IMR-90 (cell line): ENCODE results near the gene SLC6A6. TPM values are rescaled to one million over a fixed set of nuclear protein-coding genes. Genes with fewer than 3 reads are reported as not detected.

Source experiments
- ATAC-seq: fragments of 200-7000 bp; cut with Tn5 transposase; 2 replicates; pipeline ENCODE4 v1.9.1; 2020; ENCODE audit warnings: low read depth, mild to moderate bottlenecking, moderate library complexity
- BruUV-seq: library from RNA; stranded (reverse); fragments of 400-500 nt; replicated peaks from 2 replicates; lab custom pipeline; 2021; lab: Mats Ljungman, UMichigan
- CTCF ChIA-PET: fragments of 300-600 bp; formaldehyde crosslinking; extraction: SDS; loops from one replicate; lab custom pipeline; 2021; ENCODE audit warnings: antibody characterized with exemption; lab: Yijun Ruan, JAX
- POLR2A ChIA-PET: fragments of 300-600 bp; sonication (Branson Sonifier 250); formaldehyde crosslinking; loops from one replicate; lab custom pipeline; 2022; ENCODE audit warnings: antibody characterized with exemption; ENCODE audit not compliant: unreplicated experiment; lab: Charles Lee
- DNase-seq: peaks from one replicate; pipeline ENCODE4 v3.0.0; 2013
- H2AFZ ChIP-seq: replicated peaks from 2 replicates; pipeline ENCODE3; 2013; ENCODE audit warnings: low read length, mild to moderate bottlenecking; ENCODE audit not compliant: poor library complexity
- H2AK5ac ChIP-seq: 2 replicates; pipeline ENCODE4 v1.6.1; 2013; ENCODE audit warnings: low read depth, low read length, inconsistent platforms
- H2AK9ac ChIP-seq: replicated peaks from 2 replicates; pipeline ENCODE3; 2013; ENCODE audit warnings: mild to moderate bottlenecking, low read depth, low read length, moderate library complexity; ENCODE audit not compliant: poor library complexity
- H2BK120ac ChIP-seq: 2 replicates; pipeline ENCODE4 v1.6.1; 2013; ENCODE audit warnings: low read depth, low read length, inconsistent platforms
- H2BK15ac ChIP-seq: 3 replicates; pipeline ENCODE4 v1.6.1; 2013; ENCODE audit warnings: low read depth, low read length, inconsistent platforms
- H2BK20ac ChIP-seq: 2 replicates; pipeline ENCODE4 v1.6.1; 2013; ENCODE audit warnings: low read depth, mild to moderate bottlenecking, inconsistent platforms, low read length, moderate library complexity
- H2BK5ac ChIP-seq: 2 replicates; pipeline ENCODE4 v1.6.1; 2013; ENCODE audit warnings: mild to moderate bottlenecking, low read depth, low read length, inconsistent platforms; ENCODE audit not compliant: poor library complexity, severe bottlenecking
- H3K14ac ChIP-seq: replicated peaks from 2 replicates; pipeline ENCODE4 v1.6.1; 2013; ENCODE audit warnings: low read depth, low read length, inconsistent platforms
- H3K18ac ChIP-seq: 2 replicates; pipeline ENCODE4 v1.6.1; 2013; ENCODE audit warnings: low read depth, low read length, control low read depth
- H3K23ac ChIP-seq: 2 replicates; pipeline ENCODE4 v1.6.1; 2013; ENCODE audit warnings: low read depth, low read length, inconsistent platforms
- H3K27ac ChIP-seq: 2 replicates; pipeline ENCODE4 v1.5.1; 2013; ENCODE audit warnings: mild to moderate bottlenecking, control low read depth, low read length; ENCODE audit not compliant: insufficient read depth
- H3K27me3 ChIP-seq: 2 replicates; pipeline ENCODE4 v1.6.1; 2013; ENCODE audit warnings: low read length; ENCODE audit not compliant: control insufficient read depth, insufficient read depth
- H3K36me3 ChIP-seq: 2 replicates; pipeline ENCODE4 v1.6.1; 2013; ENCODE audit warnings: low read length, mixed read lengths; ENCODE audit not compliant: control insufficient read depth, insufficient read depth
- H3K4ac ChIP-seq: 2 replicates; pipeline ENCODE4 v1.6.1; 2013; ENCODE audit warnings: low read depth, low read length, inconsistent platforms
- H3K4me1 ChIP-seq: 2 replicates; pipeline ENCODE4 v1.6.1; 2013; ENCODE audit warnings: low read length, mixed read lengths; ENCODE audit not compliant: control insufficient read depth, insufficient read depth
- H3K4me2 ChIP-seq: 2 replicates; pipeline ENCODE4 v1.6.1; 2013; ENCODE audit warnings: low read depth, mild to moderate bottlenecking, control low read depth, low read length, moderate library complexity
- H3K4me3 ChIP-seq: 2 replicates; pipeline ENCODE4 v1.5.1; 2013; ENCODE audit warnings: low read depth, mild to moderate bottlenecking, control low read depth, low read length, moderate library complexity; ENCODE audit not compliant: insufficient read depth
- H3K56ac ChIP-seq: 2 replicates; pipeline ENCODE4 v1.6.1; 2013; ENCODE audit warnings: low read length, inconsistent platforms; ENCODE audit not compliant: insufficient read depth; ENCODE audit errors: extremely low read depth
- H3K79me1 ChIP-seq, 2 experiments: 2 replicates each; pipeline ENCODE4 v1.6.1; 2013; ENCODE audit warnings: low read length in 2 of 2, inconsistent platforms in 1 of 2, low read depth in 1 of 2
- H3K9ac ChIP-seq: 2 replicates; pipeline ENCODE4 v1.6.1; 2013; ENCODE audit warnings: low read depth, low read length, control low read depth
- H3K9me1 ChIP-seq: 2 replicates; pipeline ENCODE4 v1.6.1; 2013; ENCODE audit warnings: low read length, inconsistent platforms; ENCODE audit not compliant: insufficient read depth
- H3K9me3 ChIP-seq: 2 replicates; pipeline ENCODE4 v1.6.1; 2013; ENCODE audit warnings: low read length; ENCODE audit not compliant: control insufficient read depth, insufficient read depth
- H4K20me1 ChIP-seq: 2 replicates; pipeline ENCODE4 v1.6.1; 2013; ENCODE audit warnings: low read length, inconsistent platforms; ENCODE audit not compliant: insufficient read depth
- H4K5ac ChIP-seq: 2 replicates; pipeline ENCODE4 v1.6.1; 2013; ENCODE audit warnings: mild to moderate bottlenecking, low read depth, low read length, control low read depth
- H4K8ac ChIP-seq, 2 experiments: 2 replicates each; pipeline ENCODE4 v1.6.1; 2013; ENCODE audit warnings: low read depth in 2 of 2, low read length in 2 of 2, control low read depth in 1 of 2, inconsistent platforms in 1 of 2
- H4K91ac ChIP-seq: 2 replicates; pipeline ENCODE4 v1.6.1; 2013; ENCODE audit warnings: low read depth, low read length, inconsistent platforms; ENCODE audit not compliant: insufficient read depth
- BHLHE40 ChIP-seq: fragments of 150-350 bp; IDR thresholded peaks from 2 replicates; pipeline ENCODE4 v1.6.1; 2016; ENCODE audit warnings: mild to moderate bottlenecking, low read depth, low read length
- CEBPB ChIP-seq: IDR thresholded peaks from 2 replicates; pipeline ENCODE4 v1.6.1; 2012; ENCODE audit warnings: low read depth, low read length, improper control_type of control experiment
- CHD1 ChIP-seq: IDR thresholded peaks from 2 replicates; pipeline ENCODE4 v1.6.1; 2012; ENCODE audit warnings: low read depth, low read length, improper control_type of control experiment
- CTCF ChIP-seq: conservative IDR thresholded peaks from 2 replicates; pipeline ENCODE4 v1.5.1; 2012; ENCODE audit warnings: mild to moderate bottlenecking, low read depth, low read length, improper control_type of control experiment
- ELK1 ChIP-seq: fragments of 150-350 bp; IDR thresholded peaks from 2 replicates; pipeline ENCODE4 v1.6.1; 2016; ENCODE audit warnings: low read depth, mild to moderate bottlenecking, low read length, moderate library complexity, borderline replicate concordance
- FOS ChIP-seq: fragments of 150-350 bp; IDR thresholded peaks from 2 replicates; pipeline ENCODE4 v1.6.1; 2016; ENCODE audit warnings: low read depth, low read length
- MAFK ChIP-seq: IDR thresholded peaks from 2 replicates; pipeline ENCODE4 v1.6.1; 2012; ENCODE audit warnings: low read depth, low read length, improper control_type of control experiment
- MAZ ChIP-seq: IDR thresholded peaks from 2 replicates; pipeline ENCODE4 v1.6.1; 2012; ENCODE audit warnings: low read depth, mild to moderate bottlenecking, low read length, improper control_type of control experiment, moderate library complexity, borderline replicate concordance
- MXI1 ChIP-seq: IDR thresholded peaks from 2 replicates; pipeline ENCODE4 v1.6.1; 2012; ENCODE audit warnings: low read depth, mild to moderate bottlenecking, low read length, moderate library complexity, borderline replicate concordance
- NFE2L2 ChIP-seq: fragments of 150-350 bp; IDR thresholded peaks from 2 replicates; pipeline ENCODE4 v1.6.1; 2016; ENCODE audit warnings: low read depth, mild to moderate bottlenecking, low read length
- POLR2A ChIP-seq: IDR thresholded peaks from 2 replicates; pipeline ENCODE4 v1.6.1; 2012; ENCODE audit warnings: mild to moderate bottlenecking, low read depth, low read length
- RAD21 ChIP-seq: IDR thresholded peaks from 2 replicates; pipeline ENCODE4 v1.6.1; 2012; ENCODE audit warnings: low read length, improper control_type of control experiment
- RCOR1 ChIP-seq: IDR thresholded peaks from 2 replicates; pipeline ENCODE4 v1.6.1; 2012; ENCODE audit warnings: mild to moderate bottlenecking, low read length, improper control_type of control experiment; ENCODE audit not compliant: insufficient replicate concordance
- RFX5 ChIP-seq: IDR thresholded peaks from 2 replicates; pipeline ENCODE4 v1.8.0; 2012; ENCODE audit warnings: low read depth, mild to moderate bottlenecking, low read length, moderate library complexity
- SMC3 ChIP-seq: fragments of 150-350 bp; IDR thresholded peaks from 2 replicates; pipeline ENCODE4 v1.6.1; 2016; ENCODE audit warnings: low read depth, mild to moderate bottlenecking, antibody characterized with exemption, low read length, moderate library complexity
- USF2 ChIP-seq: fragments of 150-350 bp; IDR thresholded peaks from 2 replicates; pipeline ENCODE4 v1.6.1; 2017; ENCODE audit warnings: mild to moderate bottlenecking, antibody characterized with exemption, low read length, low read depth
- WGBS, 2 experiments: methylation state at CpG; one replicate each; pipeline versions ENCODE4 v1.1.5 to v1.1.7; 2013; ENCODE audit warnings: missing lambda C conversion rate in 2 of 2; ENCODE audit not compliant: insufficient read length in 1 of 2; ENCODE audit errors: extremely low coverage in 2 of 2; 5-methylcytosine and 5-hydroxymethylcytosine counted together
- dilution Hi-C: fragments of 300-500 bp; cut with HindIII; formaldehyde crosslinking; loops from one replicate; pipeline ENCODE4 v1.14.3; 2018; ENCODE audit warnings: low sequenced_read_pairs; ENCODE audit not compliant: unreplicated experiment
- in situ Hi-C: fragments of 300-500 bp; cut with MboI; formaldehyde crosslinking; loops from 3 replicates; pipeline ENCODE4 v1.14.3; 2019; ENCODE audit warnings: low sequenced_read_pairs, inconsistent platforms, mixed read lengths
- intact Hi-C: fragments of 100-400 bp; cut with micrococcal nuclease; formaldehyde crosslinking; loops from 2 replicates; pipeline ENCODE4 v1.10.0; 2022
- polyA plus RNA-seq, 3 experiments: library from polyadenylated mRNA; depleted of rRNA; stranded (reverse); fragments of >200 nt; gene quantifications; 2 replicates each; pipeline ENCODE4 v1.2.3, GENCODE V29; 2012; ENCODE audit warnings: low replicate concordance in 1 of 3
- total RNA-seq: library from RNA; depleted of rRNA; stranded (reverse); fragments of >200 nt; gene quantifications from 2 replicates; pipeline ENCODE4 v1.2.3, GENCODE V29; 2012

Gene SLC6A6
- total and polyA plus RNA-seq, 2 of the 4 experiments (the other 2 are of a cell fraction): 29.9 to 39.4 TPM

GRCh38 chr3:14533457-14533958 is 131.1 kb downstream of the SLC6A6 start:
- Histone ChIP-seq H2BK20ac (no peak overlapping the region), H4K20me1 (no peaks in the 10 kb centered on the region), H3K4me3 (no peak overlapping the region), H2AK5ac (no peak overlapping the region), H2AK9ac (no peak overlapping the region), H3K27ac (no peak overlapping the region), H4K8ac (no peak overlapping the region), H3K9ac (no peak overlapping the region), H3K23ac (no peak overlapping the region), H4K5ac (no peak overlapping the region), H3K4me1 (no peaks in the 10 kb centered on the region), H3K79me1 (no peaks in the 10 kb centered on the region), H3K18ac (no peak overlapping the region), H3K4me2 (no peak overlapping the region), H3K56ac (no peak overlapping the region), H2BK15ac (no peak overlapping the region), H3K36me3 (no peaks in the 10 kb centered on the region), H2AFZ (no peak overlapping the region), H3K9me3 (no peaks in the 10 kb centered on the region), H2BK120ac (no peak overlapping the region), H3K4ac (no peak overlapping the region), H4K91ac (no peak overlapping the region), H3K14ac (no peak overlapping the region), H3K9me1 (no peaks in the 10 kb centered on the region), H3K27me3 (peaks cover 38% of the 10 kb centered on the region), H2BK5ac (no peak overlapping the region)
- CTCF ChIA-PET: interaction anchor here (0.7 to 0.8 kb wide), 2 partner anchors 25 to 31 kb away, joined by 3 to 5 read pairs; no protein-coding TSS in a partner anchor
- BruUV-seq: no TSS peak
- no peak for ATAC-seq
- POLR2A ChIA-PET: no interaction called here
- intact Hi-C loops: no loop called here
- in situ Hi-C loops: no loop called here
- dilution Hi-C loops: no loop called here
- no peak for DNase-seq
- WGBS, 2 experiments: 79% methylated on average over 5 of the region's 14 CpGs; no CpG with 5 or more reads in 1 of the 2 experiments
- TF ChIP-seq RCOR1 (no peak), CHD1 (no peak), MXI1 (no peak), SMC3 (no peak), NFE2L2 (no peak), POLR2A (no peak), CTCF (no peak), RAD21 (no peak), FOS (no peak), BHLHE40 (no peak), ELK1 (no peak), MAZ (no peak), MAFK (no peak), USF2 (no peak), CEBPB (no peak), RFX5 (no peak)
